Measurements from ENCODE around the gene CCNO. TPM values are rescaled to one million over a fixed set of nuclear protein-coding genes. Genes with fewer than 3 reads are reported as not detected.

CCNO gene
- total and polyA plus RNA-seq, 2 of the 8 experiments (the other 6 are each of a cell fraction or from before 2014, with no cell fraction given), result 0.14 to 0.41 TPM

GRCh38 chr5:55220433-55221185 is 12.8 kb downstream of the CCNO start (continued):
- no peak for TF ChIP-seq EP300 (IDR thresholded peaks at IDR 0.05; ENCODE audit: borderline replicate concordance in 1 of 2, low read depth in 2 of 2, low read length in 2 of 2)
- no peak for TF ChIP-seq POLR2A (IDR thresholded peaks at IDR 0.05; ENCODE audit: control extremely low read depth in 1 of 2, low read depth in 2 of 2, low read length in 2 of 2)
- no peak for TF ChIP-seq CEBPB (IDR thresholded peaks at IDR 0.05; ENCODE audit: low read depth, low read length)
- TF ChIP-seq HDAC6 (IDR thresholded peaks at IDR 0.05; ENCODE audit: low read depth, low read length), result no peak
- peak; percentile 64; the same call in 1 of the 2 replicates for TF ChIP-seq YY1 (IDR thresholded peaks at IDR 0.05; ENCODE audit: low read depth, low read length)
- no peak for TF ChIP-seq CREB1 (IDR thresholded peaks at IDR 0.05)
- no peak for TF ChIP-seq TAF1 (IDR thresholded peaks at IDR 0.05; ENCODE audit: low read depth, low read length)
- 0 out of 2 replicates have a peak, but pooled peaks have one; percentile 3 for TF ChIP-seq TCF12 (IDR thresholded peaks at IDR 0.05; ENCODE audit: low read depth, low read length)
- no peak for TF ChIP-seq BCL11A (IDR thresholded peaks at IDR 0.05; ENCODE audit: low read depth in 2 of 2, low read length in 2 of 2)
- no peak for TF ChIP-seq NANOG (IDR thresholded peaks at IDR 0.05; ENCODE audit: insufficient read depth, low read depth, low read length, poor library complexity, severe bottlenecking)
- no peak for TF ChIP-seq POLR2AphosphoS5 (IDR thresholded peaks at IDR 0.05; ENCODE audit: low read depth, low read length)
- peak; percentile 81 for TF ChIP-seq KDM4A (IDR thresholded peaks at IDR 0.05; ENCODE audit: low read depth, low read length, severe bottlenecking)
- no peak for TF ChIP-seq BRCA1 (IDR thresholded peaks at IDR 0.05; ENCODE audit: low read depth, low read length)
- TF ChIP-seq RFX5 (IDR thresholded peaks at IDR 0.05; ENCODE audit: borderline replicate concordance, low read depth, low read length), result no peak
- peak; percentile 37; the same call in 1 of the 2 replicates for TF ChIP-seq PHF8 (conservative IDR thresholded peaks at IDR 0.05; ENCODE audit: low read depth, low read length)
- peak; percentile 88 for TF ChIP-seq SUZ12 (IDR thresholded peaks at IDR 0.05; ENCODE audit: low read length)
- no peak for TF ChIP-seq SIX5 (IDR thresholded peaks at IDR 0.05; ENCODE audit: low read depth, low read length)
- peak; percentile 95 for TF ChIP-seq CTBP2 (IDR thresholded peaks at IDR 0.05; ENCODE audit: borderline replicate concordance, insufficient read depth, insufficient read length, low read length)
- TF ChIP-seq SRF (IDR thresholded peaks at IDR 0.05; ENCODE audit: low read depth, low read length), result no peak
- TF ChIP-seq USF2 (IDR thresholded peaks at IDR 0.05; ENCODE audit: low read length), result peak; percentile 58
- TF ChIP-seq KDM5A (IDR thresholded peaks at IDR 0.05; ENCODE audit: low read length), result no peak
- TF ChIP-seq RBBP5 (IDR thresholded peaks at IDR 0.05; ENCODE audit: borderline replicate concordance, low read depth, low read length), result peak; percentile 84
